Measurements from ENCODE around the gene TMEM79. TPM values are rescaled to one million over a fixed set of nuclear protein-coding genes. Genes with fewer than 3 reads are reported as not detected.

Gene TMEM79
- total RNA-seq, 1 donor from 2014 or later = 0.86 TPM

- no peak for DNase-seq (ENCODE audit: low read depth, low spot score)
Observed at GRCh38 chr1:156262461-156263287, 21.5 kb upstream of the TMEM79 start.

DNA sequence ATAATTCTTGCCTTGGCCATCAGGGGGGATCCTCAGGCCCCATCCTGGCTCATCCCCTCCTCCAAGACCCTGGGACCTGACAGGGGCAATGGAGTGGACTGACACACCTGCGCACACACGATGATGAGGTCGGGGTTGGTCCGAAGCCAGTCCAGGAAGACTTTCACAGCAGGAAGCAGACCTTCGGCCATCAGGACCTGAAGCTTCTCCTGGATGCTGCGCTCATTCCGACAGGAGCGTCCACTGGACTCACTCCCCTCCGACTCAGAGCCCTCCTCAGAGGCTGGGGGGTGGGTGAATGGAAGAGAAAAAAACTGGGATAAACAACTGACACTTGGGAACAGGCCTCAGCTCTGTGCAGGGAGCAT is 20.9 kb upstream of the TMEM79 start:
- DNase-seq (ENCODE audit: low read depth, low spot score) = no peak

DNA sequence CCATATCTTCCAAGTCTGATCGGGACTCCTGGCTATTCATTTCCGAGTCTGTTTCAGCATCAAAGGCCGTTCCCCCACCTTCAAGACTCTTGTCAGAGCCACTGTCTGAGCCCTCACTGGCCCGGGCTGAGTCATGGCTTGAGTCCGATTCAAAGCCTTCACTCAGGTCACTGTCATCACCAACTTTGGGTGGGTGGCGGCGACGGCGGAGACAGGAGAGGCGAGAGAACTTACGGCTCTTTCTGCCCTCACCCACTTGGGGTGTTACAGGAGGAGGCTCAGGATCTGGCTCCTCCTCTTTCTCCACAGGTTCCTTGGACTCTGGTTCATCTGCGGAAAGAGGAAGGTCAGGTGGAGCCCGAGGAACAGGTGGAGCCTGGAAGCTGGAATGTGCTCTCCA is 18.1 kb upstream of the TMEM79 start:
- no peak for DNase-seq (ENCODE audit: low read depth, low spot score)

- DNase-seq (ENCODE audit: low read depth, low spot score) = no peak
Observed at GRCh38 chr1:156268336-156268735, 15.8 kb upstream of the TMEM79 start.

DNA sequence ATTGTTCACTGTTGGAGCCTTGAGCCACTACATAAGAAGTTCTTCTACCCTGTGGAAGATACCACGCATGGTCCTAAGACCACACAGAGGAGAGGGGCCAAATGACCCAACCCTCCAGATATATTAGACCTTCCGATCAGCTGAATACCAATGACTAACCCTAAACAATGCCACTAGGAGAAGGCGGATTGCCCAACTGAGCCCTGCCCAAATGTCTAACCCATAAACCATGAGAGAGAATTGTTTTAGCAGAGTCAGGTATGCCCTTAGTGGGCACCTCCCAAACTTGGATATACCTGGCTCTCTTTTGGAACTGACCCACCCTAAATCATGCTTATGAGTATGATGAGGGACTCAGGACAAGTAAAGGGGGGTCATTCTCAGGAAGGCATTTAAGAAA is 13.8 kb upstream of the TMEM79 start:
- no peak for DNase-seq (ENCODE audit: low read depth, low spot score)

GRCh38 chr1:156276532-156276931 is 7.6 kb upstream of the TMEM79 start:
- DNase-seq (ENCODE audit: low read depth, low spot score) = no peak

GRCh38 chr1:156276966-156277381 is 7.2 kb upstream of the TMEM79 start:
- DNase-seq (ENCODE audit: low read depth, low spot score) = no peak

- no peak for DNase-seq (ENCODE audit: low read depth, low spot score)
Observed at GRCh38 chr1:156279837-156280236, 4.3 kb upstream of the TMEM79 start.

DNA sequence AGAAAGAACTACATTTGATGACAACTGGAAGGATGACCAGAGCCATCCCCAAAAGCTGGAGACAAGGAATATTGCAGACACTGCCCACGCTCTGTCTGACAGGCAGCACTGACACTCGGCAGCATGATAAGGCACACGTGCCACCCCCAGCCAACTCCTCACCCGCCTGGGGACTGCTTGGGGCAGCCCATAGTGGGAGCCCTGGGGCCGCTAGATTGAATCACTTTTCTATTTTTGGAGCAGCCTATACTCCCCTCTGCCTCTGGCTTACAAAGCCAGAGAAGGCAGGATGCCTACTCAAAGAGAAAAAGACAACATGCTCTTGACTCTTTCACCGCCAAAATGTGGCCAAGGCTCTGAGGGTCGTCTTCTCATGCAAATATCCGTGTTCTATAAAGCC is 2.8 kb upstream of the TMEM79 start:
- no peak for DNase-seq (ENCODE audit: low read depth, low spot score)

DNA sequence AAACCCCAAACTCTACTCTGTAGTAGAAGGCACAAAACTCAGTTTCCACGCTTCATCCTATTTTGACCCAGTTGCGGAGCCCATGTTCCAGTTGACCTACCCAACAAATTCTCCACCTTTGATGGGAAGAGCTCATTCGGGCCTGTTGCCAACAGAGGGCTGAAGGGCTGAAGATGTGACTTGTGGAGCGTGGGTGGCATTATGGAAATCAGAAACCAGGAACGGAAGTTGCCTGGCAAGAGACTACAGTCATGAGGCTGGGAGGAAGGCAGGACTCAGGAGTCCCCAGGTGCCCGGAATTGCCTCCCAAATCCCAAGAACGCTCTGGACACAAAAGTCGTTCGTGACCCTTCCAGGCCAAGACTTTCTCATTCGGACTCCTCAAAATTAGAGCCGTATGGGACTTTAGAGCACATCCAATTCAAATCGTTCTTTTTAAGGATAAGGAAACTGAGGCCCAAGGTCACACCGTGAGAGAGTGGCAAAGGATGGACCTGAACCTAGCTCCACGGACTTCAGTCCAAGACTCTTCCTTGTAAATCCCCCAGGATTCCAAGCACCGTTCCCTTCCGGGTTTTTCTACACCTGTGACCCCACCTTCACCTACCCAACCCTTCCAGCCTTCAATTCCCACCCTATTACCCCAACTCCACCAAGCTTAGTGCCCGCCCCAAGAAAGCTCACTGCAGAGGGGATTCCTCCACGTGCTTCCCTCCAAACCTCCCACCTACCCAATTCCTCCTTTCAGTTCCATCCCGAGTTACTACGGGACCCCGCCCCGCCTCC is 2.2 kb upstream of the TMEM79 start:
- DNase-seq (ENCODE audit: low read depth, low spot score) = no peak

GRCh38 chr1:156282479-156283222 is 1.5 kb upstream of the TMEM79 start, which contains the start of gene SMG5:
Gene SMG5, minus strand, starts transcription at chr1:156282825. Its CDS starts 145 bp downstream, at chr1:156282680.
- peak; percentile 97 for DNase-seq (ENCODE audit: low read depth, low spot score)

- no peak for DNase-seq (ENCODE audit: low read depth, low spot score)
Observed at GRCh38 chr1:156283521-156283920, 604 bp upstream of the TMEM79 start.

- no peak for DNase-seq (ENCODE audit: low read depth, low spot score)
Observed at GRCh38 chr1:156284757-156285156, 632 bp downstream of the TMEM79 start.

DNA sequence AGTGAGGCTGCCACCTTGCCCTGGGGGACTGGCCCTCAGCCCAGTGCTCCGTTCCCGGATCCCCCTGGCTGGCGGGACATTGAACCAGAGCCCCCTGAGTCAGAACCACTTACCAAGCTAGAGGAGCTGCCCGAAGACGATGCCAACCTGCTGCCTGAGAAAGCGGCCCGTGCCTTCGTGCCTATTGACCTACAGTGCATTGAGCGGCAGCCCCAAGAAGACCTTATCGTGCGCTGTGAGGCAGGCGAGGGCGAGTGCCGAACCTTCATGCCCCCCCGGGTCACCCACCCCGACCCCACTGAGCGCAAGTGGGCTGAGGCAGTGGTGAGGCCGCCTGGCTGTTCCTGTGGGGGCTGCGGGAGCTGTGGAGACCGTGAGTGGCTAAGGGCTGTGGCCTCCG is 1.3 kb downstream of the TMEM79 start:
- DNase-seq (ENCODE audit: low read depth, low spot score) = no peak

DNA sequence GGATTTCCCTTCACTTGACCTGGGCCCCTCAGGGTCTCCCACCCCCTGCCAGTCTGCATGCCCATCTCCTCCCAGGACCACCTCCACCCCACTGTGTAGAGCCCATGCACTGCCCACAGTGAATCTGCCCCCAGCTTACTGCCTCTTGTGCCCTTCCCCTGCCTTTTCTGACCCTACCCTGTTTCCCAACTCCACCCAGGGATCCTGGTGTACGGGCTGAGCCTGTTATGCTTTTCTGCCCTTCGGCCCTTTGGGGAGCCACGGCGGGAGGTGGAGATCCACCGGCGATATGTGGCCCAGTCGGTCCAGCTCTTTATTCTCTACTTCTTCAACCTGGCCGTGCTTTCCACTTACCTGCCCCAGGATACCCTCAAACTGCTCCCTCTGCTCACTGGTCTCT is 1.9 kb downstream of the TMEM79 start:
- DNase-seq (ENCODE audit: low read depth, low spot score) = no peak

GRCh38 chr1:156289857-156290256 is 5.7 kb downstream of the TMEM79 start:
- no peak for DNase-seq (ENCODE audit: low read depth, low spot score)

- DNase-seq (ENCODE audit: low read depth, low spot score) = peak; percentile 48
Observed at GRCh38 chr1:156291226-156292061, 7.3 kb downstream of the TMEM79 start.

DNA sequence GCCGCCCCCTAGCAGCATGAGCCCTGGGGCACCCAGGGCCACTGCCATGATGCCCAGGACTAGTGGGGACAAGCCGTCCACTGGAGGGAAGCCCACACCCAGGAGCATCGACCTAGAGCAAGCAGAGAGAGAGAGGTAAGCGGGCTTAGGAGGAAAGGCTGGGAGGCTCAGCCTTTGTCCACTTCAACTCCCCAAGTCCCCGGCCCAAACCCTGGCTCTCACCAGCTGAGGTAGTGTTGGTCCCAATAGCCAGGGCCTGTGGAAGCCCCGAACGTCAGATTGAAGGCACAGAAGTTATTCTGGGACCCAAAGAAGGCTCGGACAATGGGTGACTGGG is 8.9 kb downstream of the TMEM79 start:
- no peak for DNase-seq (ENCODE audit: low read depth, low spot score)

GRCh38 chr1:156293895-156294294 is 9.8 kb downstream of the TMEM79 start:
- DNase-seq (ENCODE audit: low read depth, low spot score) = no peak

- peak; percentile 20 for DNase-seq (ENCODE audit: low read depth, low spot score)
Observed at GRCh38 chr1:156295391-156295947, 11.3 kb downstream of the TMEM79 start, which contains the start of gene GLMP. Gene GLMP, minus strand, starts transcription at chr1:156295679. Its CDS starts 34 bp downstream, at chr1:156295645.

All from pulmonary artery endothelial cell (primary cell).